Globus pallidus (tissue), 1 donor: ENCODE measurements around the gene SSBP2.

ENCODE experiments used
- DNase-seq: peaks from one replicate; pipeline ENCODE4 v3.0.0-alpha.2; 2015; ENCODE audit warnings: low spot score

SSBP2 gene

GRCh38 chr5:81579262-81579924, 171.5 kb downstream of the SSBP2 start:
- no peak for DNase-seq

- DNase-seq: no peak
These were observed 173.8 kb downstream of the SSBP2 start for GRCh38 chr5:81577091-81577490.

- DNase-seq: no peak
These were observed 175.0 kb downstream of the SSBP2 start for GRCh38 chr5:81575924-81576323.

- no peak for DNase-seq
These were observed 178.7 kb downstream of the SSBP2 start for GRCh38 chr5:81572201-81572600.

GRCh38 chr5:81558188-81558587, 192.7 kb downstream of the SSBP2 start:
- DNase-seq: no peak

- no peak for DNase-seq
These were observed 194.1 kb downstream of the SSBP2 start for GRCh38 chr5:81556809-81557208.

- no peak for DNase-seq
These were observed 195.0 kb downstream of the SSBP2 start for GRCh38 chr5:81555865-81556264.

GRCh38 chr5:81554647-81555046, 196.2 kb downstream of the SSBP2 start:
- no peak for DNase-seq

- DNase-seq: no peak
These were observed 197.2 kb downstream of the SSBP2 start for GRCh38 chr5:81553567-81554212.

- no peak for DNase-seq
These were observed 197.9 kb downstream of the SSBP2 start for GRCh38 chr5:81552852-81553566.

GRCh38 chr5:81549123-81549522, 201.8 kb downstream of the SSBP2 start:
- no peak for DNase-seq

GRCh38 chr5:81547001-81547400, 203.9 kb downstream of the SSBP2 start:
- no peak for DNase-seq

- DNase-seq: no peak
These were observed 205.0 kb downstream of the SSBP2 start for GRCh38 chr5:81545911-81546310.

- DNase-seq: no peak
These were observed 206.4 kb downstream of the SSBP2 start for GRCh38 chr5:81544351-81545018.

GRCh38 chr5:81542242-81542641, 208.7 kb downstream of the SSBP2 start:
- no peak for DNase-seq

GRCh38 chr5:81537905-81538547, 212.9 kb downstream of the SSBP2 start:
- DNase-seq: no peak

- no peak for DNase-seq
These were observed 216.5 kb downstream of the SSBP2 start for GRCh38 chr5:81534441-81534840.

GRCh38 chr5:81533629-81534405, 217.1 kb downstream of the SSBP2 start:
- DNase-seq: no peak

- DNase-seq: no peak
These were observed 220.0 kb downstream of the SSBP2 start for GRCh38 chr5:81530919-81531318.

GRCh38 chr5:81525690-81526089, 225.2 kb downstream of the SSBP2 start:
- DNase-seq: no peak

- no peak for DNase-seq
These were observed 226.9 kb downstream of the SSBP2 start for GRCh38 chr5:81524015-81524414.
